Measurements from ENCODE around the gene IKBIP. TPM values are rescaled to one million over a fixed set of nuclear protein-coding genes. Genes with fewer than 3 reads are reported as not detected.

IKBIP gene
- 50.6 and 91.5 TPM in 2 replicates for total RNA-seq

GRCh38 chr12:98644712-98645571 is at the start of gene IKBIP, which contains the start of gene APAF1:
TSS of gene IKBIP (minus strand) at chr12:98644788. CDS start at chr12:98644701, 87 bp downstream.
TSS of gene APAF1 (plus strand) at chr12:98645290. CDS start at chr12:98648360, 3,070 bp downstream.

GRCh38 chr12:98593351-98594049 is 51.1 kb downstream of the IKBIP start, which contains the start of gene SLC25A3:
TSS of gene SLC25A3 (plus strand) at chr12:98593686. CDS start at chr12:98593979, 293 bp downstream.

Small RNA genes within 50 kb of the gene (small RNA-seq; reads per million reads assigned to genes)
- gene SNORA53 (ENCODE audit: low replicate concordance), result 22.4 reads per million, percentile 97 among the genes with 10 or more reads in this experiment

Other genes with a start within 250 kb of the IKBIP start
- gene TMPO, start 129.2 kb downstream of the IKBIP start, total RNA-seq, result 39.2 and 169 TPM in 2 replicates
- gene SLC25A3, start 51.1 kb downstream of the IKBIP start, total RNA-seq, result 815 and 894 TPM in 2 replicates
- gene APAF1, start 502 bp upstream of the IKBIP start, total RNA-seq, result 10.3 and 31.8 TPM in 2 replicates